NCI-H1092 (cell line): Measurements from ENCODE around the gene OR51B5.
"Not testable (repeated sequence)": the region's sequence is repeated elsewhere in the genome, so short reads cannot be mapped to it uniquely, and the experiment has no call there.

Experiments used
- DNase-seq: peaks from one replicate; lab custom pipeline; 2025; lab: John Stamatoyannopoulos, UW

Gene OR51B5

DNA sequence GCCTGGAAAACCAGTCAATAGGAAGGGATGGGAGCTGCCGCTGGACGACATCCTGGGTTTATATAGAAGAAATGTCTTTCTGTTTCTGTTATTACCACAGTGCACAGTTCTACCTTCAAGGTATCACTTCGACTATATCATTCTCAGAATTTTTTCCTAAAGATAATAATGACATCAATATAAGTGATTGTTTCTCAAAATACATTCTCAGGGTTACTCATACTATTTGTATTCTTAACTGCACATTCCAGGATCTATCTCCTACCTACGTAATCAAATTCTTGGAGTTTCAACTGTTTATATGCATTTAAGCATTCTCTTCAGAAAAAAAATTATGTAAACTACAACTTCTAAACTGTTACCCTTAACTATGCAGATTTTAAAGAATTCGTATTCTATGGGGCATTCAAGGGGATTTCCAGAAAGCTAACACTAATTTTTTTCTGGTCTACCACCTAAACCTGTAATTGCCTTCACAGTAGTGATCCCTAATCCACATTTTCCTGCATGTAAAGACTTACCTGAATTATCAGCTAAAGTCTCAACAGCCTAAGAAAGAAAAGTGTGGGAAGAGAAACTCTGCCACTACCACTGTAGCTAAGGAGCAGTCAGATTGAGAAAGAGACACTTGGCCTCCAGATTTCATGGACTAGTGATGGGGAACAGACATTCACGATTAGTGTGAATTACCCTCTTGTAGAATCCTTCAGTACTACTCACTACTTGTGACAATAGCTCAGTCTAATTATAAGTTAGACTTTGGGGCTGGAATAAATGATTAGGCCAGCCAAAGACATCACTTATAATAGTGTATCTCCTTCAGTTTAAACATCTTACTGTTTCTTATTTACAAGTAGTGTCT, at the start of gene OR51B5:
Gene OR51B5, minus strand, starts transcription at position 51 of the 862 bp plus-strand sequence. Its CDS starts 0 bp downstream, at position 51.
- no peak for DNase-seq

DNA sequence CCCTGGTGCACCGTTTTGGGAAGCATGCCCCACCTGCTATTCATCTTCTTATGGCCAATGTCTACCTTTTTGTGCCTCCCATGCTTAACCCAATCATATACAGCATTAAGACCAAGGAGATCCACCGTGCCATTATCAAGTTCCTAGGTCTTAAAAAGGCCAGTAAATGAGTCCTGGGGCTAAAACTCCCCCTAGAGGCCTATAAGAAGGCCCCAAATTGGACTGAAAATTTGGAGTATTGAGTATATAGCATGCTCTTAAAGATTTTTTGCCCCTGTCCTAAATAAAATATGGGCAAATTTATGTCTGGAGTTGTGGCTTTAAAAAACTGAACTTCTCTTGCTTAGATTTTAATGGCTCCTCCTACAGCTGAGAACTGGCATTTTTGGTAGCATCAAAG, 46.9 kb upstream of the OR51B5 start:
- no peak for DNase-seq

DNA sequence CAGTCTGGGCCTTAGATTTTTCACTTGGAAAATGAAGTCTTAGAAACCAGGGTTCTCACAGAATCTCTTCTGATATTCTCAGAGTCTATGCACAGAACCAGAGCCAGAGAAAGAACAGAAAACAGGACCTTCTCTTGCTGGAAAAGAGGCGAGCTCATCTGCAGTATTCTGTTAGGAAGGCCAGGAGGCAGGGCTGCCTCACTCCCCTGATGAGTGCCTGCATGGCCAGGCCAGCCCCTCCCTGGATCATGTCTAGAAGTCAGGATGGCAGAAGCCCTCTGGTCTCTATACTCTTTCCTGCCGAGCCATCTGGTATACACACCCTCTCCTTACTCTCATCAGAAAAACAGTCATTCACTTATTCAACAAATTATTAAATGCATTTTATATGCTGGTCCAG, 41.0 kb upstream of the OR51B5 start:
- no peak for DNase-seq

DNA sequence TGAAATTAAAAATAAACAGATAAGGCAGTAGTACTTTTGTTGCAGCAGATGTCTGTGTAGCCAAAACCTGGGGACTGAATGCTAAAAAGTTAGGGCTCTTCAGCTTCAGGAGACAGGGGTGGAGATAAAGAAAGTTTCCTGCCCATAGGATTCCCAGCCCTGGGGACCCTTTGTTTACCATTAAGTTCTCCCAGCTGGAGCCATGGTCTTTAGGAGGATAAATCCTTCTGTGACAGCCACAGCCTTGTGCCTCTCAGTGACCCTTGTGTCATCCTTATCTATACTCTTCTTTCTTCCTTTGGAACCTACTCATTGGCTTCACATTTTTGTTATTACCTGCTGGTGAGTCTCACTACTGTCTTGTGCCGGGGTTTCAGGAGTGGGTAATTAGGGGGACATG, 40.3 kb upstream of the OR51B5 start, which contains the start of gene OR51M1:
Gene OR51M1, plus strand, starts transcription at position 237 of the 400 bp plus-strand sequence. CDS start 5,587 bp downstream, outside the sequence.
- DNase-seq = no peak

DNA sequence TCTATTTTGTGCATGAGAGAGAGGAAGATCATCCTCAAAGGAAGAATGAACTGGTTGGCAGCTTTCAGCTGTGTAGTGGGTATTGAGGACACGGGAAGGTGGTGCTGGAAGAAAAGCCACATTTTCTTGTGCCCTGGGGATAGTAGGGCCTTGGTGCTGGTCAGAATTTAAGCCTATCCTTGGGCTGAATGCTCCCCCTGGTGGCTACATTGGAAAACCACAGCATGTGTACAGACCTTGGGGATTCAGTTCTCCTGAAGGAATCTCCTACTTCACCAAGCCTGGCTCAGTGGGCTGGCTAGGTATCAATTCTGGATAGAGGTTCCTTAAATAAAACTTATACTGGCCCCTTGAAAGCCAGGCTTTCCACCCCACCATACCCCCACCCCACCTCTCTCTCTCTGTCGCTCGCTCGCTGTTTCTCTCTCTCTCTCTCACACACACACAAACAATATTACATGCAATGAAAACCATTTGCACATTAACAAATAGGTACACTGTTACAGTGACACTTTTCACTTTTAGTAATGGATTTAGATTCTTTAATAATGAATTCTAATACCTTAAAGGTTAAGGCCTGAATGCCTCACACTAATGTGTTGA, 37.5 kb upstream of the OR51B5 start:
- DNase-seq = peak; percentile 13

- no peak for DNase-seq
These were observed 26.5 kb upstream of the OR51B5 start for GRCh38 chr11:5369789-5370188.

GRCh38 chr11:5368502-5369043, 25.2 kb upstream of the OR51B5 start:
- DNase-seq = no peak

GRCh38 chr11:5367448-5368074, 24.2 kb upstream of the OR51B5 start:
- no peak for DNase-seq

- no peak for DNase-seq
These were observed 23.5 kb upstream of the OR51B5 start for GRCh38 chr11:5366856-5367255.

DNA sequence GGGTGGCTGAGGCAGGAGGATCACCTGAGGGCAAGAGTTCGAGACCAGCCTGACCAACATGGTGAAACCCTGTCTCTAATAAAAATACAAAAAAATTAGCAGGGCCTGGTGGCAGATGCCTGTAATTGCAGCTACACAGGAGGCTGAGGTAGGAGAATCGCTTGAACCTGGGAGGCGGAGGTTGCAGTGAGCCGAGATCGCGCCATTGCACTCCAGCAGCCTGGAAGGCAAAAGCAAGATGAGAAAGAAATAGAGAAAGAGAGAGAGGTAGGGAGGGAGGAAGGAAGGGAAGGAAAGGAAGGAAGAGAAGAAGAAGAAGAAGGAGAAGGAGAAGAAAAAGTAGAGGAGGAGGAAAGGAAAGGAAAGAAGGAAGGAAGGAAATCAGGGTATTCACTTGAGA, 23.0 kb upstream of the OR51B5 start:
- DNase-seq = not testable (repeated sequence)

GRCh38 chr11:5364214-5364613, 20.9 kb upstream of the OR51B5 start:
- DNase-seq = no peak

GRCh38 chr11:5363679-5364078, 20.4 kb upstream of the OR51B5 start:
- no peak for DNase-seq

DNA sequence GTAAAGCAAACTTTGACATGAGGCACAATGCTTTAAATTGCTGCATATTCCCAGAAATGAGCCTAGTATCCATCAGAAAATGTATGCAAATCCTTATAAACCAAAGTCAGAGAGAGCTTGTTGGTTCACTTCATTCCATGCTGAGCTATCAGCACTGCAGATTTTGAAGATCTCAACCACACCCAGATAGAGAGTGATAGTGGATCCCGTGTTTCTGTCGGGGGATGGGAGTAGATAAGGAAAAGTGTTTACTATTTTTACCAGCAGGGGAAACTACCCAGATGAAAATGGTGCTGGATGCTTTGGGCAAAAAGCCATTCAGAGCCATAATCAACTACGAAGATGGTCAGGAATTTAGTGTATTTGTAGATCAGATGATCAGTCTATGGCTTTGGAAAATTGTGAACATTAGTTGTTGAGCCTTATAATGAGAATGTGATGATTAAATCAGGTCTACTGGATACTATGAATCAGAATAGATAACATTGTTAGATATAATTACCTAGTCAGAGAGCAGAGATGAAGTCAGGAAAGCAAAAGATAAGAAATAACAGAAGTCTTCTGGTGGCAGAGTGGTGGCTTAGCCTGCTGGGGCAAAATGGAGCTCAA, 18.8 kb upstream of the OR51B5 start:
- DNase-seq = no peak

DNA sequence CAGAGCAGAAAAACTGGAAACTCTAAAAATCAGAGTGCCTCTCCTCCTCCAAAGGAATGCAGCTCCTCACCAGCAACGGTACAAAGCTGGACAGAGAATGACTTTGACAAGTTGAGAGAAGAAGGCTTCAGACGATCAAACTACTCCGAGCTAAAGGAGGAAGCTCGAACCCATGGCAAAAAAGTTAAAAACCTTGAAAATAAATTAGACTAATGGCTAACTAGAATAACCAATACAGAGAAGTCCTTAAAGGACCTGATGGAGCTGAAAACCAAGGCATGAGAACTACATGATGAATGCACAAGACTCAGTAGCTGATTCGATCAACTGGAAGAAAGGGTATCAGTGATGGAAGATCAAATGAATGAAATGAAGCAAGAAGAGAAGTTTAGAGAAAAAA, 12.7 kb upstream of the OR51B5 start:
- not testable (repeated sequence) for DNase-seq

GRCh38 chr11:5351208-5351607, 7.9 kb upstream of the OR51B5 start, which contains the start of gene OR51B6:
Gene OR51B6 (plus strand): TSS chr11:5351508. CDS start chr11:5351508, 0 bp downstream.
- DNase-seq = no peak

DNA sequence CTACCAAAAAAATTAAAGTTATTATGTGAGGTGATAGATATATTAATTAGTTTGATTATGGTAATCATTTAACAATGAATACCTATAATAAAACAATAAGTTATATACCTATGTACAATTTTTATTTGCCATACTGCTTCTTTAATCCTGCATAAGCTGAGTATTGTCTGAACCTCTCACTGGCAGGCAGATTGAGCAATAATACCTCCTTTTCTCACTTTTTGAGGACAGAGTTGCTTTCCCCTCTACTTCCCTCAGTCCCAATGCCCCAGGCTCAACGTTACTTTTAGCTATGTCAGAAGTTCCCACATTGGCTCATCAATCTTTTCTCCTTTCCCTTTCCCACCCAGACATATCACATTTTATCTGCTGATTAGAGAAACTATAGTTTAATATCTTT, 6.2 kb upstream of the OR51B5 start:
- no peak for DNase-seq

GRCh38 chr11:5348551-5349194, 5.3 kb upstream of the OR51B5 start:
- DNase-seq = no peak

- no peak for DNase-seq
These were observed 2.5 kb upstream of the OR51B5 start for GRCh38 chr11:5345831-5346230.

DNA sequence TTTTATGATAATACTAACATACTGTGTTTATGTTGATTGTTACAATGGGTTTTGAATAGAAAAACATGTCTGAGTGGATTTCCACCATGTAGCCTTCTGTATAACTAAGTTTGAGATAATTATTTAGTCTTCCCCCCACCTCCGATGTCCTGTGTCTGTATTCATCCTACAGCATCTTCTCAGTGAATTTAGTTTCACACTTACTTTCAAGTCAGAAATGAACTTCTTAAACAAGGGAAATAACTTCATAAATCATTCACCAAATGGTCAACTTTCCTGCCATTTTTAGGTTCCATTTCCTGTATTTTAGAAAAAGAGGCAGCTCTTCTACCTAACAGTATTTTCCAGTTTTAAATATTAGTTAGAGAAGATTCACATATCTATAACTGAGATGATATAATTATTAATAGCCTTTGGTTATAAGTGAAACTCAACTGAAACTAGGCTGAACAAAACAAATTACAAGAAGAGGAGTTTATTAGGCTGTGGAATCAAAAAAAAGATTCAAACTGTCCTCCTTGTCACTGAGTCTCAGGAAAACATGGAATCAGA, 3.5 kb downstream of the OR51B5 start:
- no peak for DNase-seq

- not testable (repeated sequence) for DNase-seq
These were observed 6.1 kb downstream of the OR51B5 start for GRCh38 chr11:5337253-5337652.

GRCh38 chr11:5336331-5336730, 7.0 kb downstream of the OR51B5 start:
- no peak for DNase-seq
